GM18951 (cell line): ENCODE results near the gene QSOX2.

ENCODE experiments used
- POLR2A ChIP-seq: IDR thresholded peaks from 4 replicates; pipeline ENCODE4 v1.6.1; 2011; ENCODE audit warnings: mild to moderate bottlenecking; ENCODE audit not compliant: insufficient read length, insufficient read depth; ENCODE audit errors: extremely low read depth
- in situ Hi-C: fragments of 300-500 bp; cut with MboI; formaldehyde crosslinking; loops from one replicate; pipeline ENCODE4 v1.12.0; 2022; ENCODE audit warnings: low sequenced_read_pairs, mixed read lengths, inconsistent platforms; ENCODE audit not compliant: unreplicated experiment

The QSOX2 gene

DNA sequence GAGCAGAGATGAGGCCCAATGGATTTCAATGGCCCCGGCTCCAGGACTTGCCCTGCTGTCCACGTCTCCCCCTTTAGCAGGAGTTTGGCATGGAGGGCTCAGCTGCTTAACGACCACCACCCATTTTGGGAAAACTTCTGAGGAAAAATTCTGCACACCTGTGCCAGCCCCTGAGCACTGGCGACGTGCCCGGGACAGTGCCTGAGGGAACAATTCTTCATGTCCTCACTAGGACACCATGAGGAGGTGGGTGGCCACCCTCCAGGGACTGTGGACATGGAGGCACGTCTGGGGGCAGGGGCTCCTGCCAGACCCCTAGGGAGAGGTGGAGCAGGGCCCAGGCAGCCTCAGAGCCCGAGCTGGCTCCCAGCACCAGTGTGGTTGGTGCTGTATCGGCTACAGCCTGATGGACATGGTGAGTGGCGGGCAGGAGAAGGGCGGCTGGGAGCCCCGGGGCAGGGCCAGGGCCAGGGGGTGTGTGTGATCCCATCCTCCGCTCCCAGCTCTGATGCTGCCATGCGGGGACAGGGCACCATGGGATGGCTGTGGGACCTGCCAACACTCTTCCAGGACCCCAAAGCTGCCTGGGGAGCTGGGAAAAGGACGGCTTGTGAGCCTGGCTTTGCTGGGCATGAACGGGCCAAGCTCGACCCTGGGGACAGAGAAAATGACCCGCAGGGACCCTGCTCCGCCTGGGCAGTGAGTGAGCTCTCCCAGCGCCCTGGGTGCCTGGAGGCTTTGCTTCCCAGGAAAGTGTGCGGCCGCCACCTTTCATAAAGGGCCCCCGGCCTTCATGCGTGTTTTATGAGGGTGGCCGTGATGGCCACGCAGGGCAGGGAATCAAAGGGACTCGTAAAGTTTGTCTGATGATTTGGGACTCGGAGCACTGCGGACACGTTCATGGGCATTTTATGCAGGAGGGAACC is 3.6 kb upstream of the QSOX2 start:
- TF ChIP-seq POLR2A: no peak
- in situ Hi-C loops: no loop called here

DNA sequence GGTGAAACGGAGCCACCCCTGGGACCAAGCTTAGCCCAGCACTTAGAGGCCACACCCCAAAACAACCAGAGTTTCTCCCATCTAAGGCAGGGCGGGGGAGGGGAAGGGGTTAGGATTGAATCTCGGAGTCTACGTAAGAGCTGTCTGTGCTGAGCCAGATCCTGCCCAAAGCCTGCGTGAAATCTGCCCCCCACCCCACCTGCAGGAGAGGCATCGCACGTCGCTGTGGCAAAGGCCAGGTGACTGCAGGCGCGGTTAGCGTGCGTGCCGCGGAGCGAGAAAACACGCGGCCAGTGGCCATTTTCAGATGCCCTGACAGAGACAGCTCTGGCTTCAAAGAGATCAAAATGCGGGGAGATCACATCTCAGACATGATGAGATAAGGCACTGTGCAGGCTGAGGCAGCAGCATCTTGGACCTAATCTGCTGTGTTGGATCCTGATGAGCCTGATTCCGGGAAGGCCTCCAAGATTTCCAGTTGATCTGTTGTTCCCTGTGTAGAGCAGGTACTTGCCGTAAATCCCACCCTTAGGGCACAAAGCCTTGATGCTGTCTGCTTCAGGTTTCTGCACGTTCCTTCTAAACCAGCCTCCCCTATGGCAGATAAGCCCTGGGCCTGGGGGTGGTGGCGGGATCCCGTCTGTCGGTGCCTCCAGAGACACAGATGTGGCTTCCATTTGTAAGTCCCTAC is 2.5 kb upstream of the QSOX2 start:
- no peak for TF ChIP-seq POLR2A
- in situ Hi-C loops: no loop called here

DNA sequence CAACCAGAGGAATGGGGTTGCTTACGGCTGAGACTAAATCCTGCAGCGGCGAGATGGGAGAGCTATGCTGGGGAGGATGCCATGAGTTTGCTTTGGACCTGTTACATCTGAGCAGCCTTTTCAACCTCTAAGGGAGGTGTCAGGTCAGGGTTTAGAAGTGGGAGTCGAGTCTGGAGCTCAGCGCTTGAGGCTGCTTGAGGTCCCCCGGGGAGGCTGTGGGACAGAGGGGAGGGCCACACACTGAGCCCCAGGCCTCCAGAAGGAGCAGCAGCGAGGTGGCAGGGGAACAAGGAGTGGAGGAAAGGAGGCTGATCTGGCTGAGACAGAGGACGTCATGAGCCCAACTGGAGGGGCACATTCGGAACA is 1.9 kb upstream of the QSOX2 start:
- in situ Hi-C loops: no loop called here
- TF ChIP-seq POLR2A: no peak

DNA sequence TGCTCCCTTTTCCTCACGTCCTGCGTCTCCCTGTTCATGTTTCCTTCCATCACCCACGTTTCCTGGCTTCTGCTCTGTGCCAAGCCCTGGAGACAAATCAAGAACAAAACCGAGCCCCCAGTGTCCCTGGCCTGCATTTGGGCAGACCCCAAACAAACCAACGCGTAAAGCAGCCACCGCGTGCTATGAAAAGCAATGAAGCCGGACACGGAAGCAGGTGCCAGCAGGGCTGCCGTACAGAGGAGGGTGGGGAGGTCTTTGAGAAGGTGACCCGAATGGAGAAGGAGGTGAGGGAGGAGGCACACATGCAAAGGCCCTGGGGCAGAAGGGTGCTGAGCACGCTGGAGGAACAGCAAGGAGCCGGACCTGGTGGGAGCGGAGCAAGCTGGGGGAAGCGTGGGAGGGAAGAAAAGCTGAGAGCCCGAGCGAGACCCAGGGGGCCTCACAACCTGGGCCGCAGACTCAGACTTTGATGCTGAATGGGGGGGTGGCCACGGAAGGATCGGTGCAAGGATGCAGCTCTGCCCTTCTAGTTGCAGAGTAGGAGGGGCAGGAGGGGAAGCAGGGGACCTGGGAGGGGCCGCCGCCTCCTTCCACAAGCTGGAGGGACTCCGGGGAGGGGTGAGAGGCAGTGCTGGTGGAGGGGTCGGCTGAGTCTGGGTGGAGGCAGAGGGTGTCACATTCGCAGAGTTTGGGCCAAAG is 1.4 kb upstream of the QSOX2 start:
- no peak for TF ChIP-seq POLR2A
- in situ Hi-C loops: no loop called here

DNA sequence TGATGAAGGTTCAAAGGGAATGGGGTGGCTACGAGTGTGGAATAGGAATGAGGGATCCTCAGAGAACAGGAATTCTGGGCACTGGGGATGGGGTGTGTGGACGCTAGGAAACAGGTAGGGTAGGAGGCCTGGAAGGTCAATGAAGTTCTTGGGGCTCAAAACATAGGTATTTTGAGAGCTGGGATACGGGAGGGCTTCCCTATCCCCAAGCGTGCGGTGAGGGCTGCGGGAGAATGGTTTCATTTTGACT is 718 bp downstream of the QSOX2 start:
- no peak for TF ChIP-seq POLR2A
- in situ Hi-C loops: no loop called here

DNA sequence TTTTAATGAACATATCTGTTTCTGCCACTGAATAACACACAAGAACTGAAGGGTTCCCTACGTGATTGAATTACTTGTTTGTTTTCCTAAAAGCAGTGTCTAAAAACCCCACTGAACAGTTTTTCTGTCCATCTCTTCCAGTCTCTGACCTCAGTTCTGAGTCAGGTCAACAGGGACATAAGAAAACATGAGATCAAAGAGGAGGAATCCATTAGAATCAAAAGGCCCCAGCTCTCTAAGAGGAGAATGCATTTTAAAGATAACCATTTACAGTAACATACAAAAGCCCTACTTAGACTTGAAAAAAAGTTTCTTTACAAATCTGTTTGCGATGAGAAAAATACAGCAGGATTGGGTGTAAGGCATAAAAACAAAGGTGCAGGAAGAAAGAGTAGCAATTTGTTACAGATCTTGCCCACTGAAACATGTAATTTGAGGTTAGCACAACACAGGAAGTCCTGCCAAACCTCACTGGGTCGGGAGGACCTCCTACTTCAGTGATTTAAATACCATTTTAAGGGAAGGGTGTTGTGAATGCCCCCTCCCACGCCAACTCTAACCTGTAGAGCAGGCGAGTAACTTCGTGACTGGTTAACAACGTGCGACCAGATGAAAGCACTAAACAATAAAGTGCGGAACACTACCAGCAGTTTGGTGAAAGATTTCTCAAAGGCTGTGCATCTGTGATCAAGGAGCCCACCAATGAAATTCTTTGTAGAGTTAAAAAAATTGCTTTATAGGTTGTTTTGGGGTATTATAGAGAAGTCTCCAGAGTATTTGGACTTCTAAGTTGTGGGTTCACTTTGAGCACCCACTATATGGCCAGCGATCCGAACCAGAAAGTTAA is 1.3 kb downstream of the QSOX2 start:
- no peak for TF ChIP-seq POLR2A
- in situ Hi-C loops: no loop called here

DNA sequence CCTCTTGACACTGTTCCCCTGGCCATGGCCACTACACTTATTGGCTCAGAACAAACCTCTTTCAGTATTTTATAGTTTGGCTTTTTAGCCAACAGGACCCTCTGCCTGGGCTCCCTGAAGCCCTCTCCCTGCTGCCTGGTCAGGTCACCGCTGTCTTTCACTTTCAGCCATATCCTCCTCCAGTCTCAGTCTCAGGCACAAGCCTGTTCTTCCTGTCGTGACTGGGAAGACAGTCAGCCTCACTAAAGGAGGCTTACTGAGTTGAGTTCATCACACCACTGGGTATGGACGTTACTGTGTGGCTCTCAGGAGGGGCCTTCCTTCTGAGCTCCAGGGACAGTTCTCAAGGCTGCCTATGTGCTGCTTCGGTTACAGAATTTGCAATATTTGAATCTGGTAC is 2.0 kb downstream of the QSOX2 start:
- in situ Hi-C loops: no loop called here
- peak; percentile 31 for TF ChIP-seq POLR2A

DNA sequence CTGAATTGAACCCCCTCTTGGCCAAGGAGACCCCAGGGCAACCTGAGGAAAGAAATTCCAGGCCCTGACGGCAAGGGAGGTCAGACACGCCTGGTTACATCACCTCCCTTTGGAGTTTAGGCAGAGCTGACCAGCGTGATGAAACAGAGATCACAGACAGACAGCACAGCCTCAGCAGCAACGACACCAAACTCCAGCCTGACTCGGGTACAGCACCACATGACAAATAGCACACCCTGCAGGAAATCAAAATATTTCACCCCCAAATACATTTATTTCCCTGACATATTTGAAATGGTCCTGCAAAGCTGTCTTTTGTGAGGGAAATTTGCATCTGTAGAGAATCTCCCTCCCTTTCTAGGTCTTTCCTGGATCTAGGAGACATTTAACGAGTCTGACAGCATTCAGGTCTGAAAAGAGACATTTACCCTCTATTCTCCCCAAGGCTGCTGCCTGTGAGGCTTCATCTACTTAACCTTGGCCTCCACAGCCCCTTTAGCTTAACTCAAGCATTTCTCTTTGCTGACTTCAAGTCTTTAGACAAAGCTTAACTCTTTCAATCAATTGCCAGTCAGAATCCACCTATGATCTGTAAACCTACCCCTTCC is 2.6 kb downstream of the QSOX2 start:
- TF ChIP-seq POLR2A: no peak
- in situ Hi-C loops: no loop called here

DNA sequence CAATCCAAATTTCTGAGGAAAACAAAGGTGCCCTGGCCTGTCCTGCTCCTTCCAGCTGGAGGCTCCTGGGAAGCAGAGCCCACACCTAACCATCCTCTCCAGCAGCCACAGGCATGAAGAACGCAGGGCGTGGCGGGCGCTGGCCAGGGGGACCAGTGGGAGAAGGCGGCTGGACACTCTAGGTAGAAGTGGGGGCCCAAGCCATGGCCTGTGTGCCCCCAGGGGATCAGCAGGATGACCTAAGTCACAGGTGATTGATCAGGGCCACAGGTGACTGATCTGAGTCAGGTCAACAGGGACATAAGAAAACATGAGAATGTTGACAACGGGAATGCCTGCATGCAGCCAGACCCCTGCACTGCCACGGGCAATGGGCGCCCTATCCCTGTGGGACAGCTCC is 3.4 kb downstream of the QSOX2 start:
- TF ChIP-seq POLR2A: no peak

DNA sequence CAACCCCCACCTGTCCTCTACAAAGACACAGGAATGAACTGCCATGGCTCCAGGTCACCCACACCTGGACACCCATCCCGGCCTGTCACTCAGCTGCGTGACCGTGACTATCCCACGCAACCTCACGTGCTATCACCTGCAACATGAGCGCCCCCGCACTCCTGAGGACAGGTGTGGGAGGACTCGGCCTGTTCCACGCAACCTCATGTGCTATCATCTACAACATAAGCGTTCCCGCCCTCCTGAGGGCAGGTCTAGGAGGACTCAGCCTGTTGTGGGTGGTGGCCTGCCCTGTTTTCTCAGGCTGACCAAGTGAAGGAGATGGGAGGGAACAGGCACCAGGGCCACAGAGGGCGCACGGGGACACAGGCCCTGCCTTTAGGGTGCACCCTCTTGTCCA is 4.1 kb downstream of the QSOX2 start:
- no peak for TF ChIP-seq POLR2A
- in situ Hi-C loops: no loop called here

More for the DNA sequence above, 3.4 kb downstream of the QSOX2 start:
- in situ Hi-C loops: no loop called here

DNA sequence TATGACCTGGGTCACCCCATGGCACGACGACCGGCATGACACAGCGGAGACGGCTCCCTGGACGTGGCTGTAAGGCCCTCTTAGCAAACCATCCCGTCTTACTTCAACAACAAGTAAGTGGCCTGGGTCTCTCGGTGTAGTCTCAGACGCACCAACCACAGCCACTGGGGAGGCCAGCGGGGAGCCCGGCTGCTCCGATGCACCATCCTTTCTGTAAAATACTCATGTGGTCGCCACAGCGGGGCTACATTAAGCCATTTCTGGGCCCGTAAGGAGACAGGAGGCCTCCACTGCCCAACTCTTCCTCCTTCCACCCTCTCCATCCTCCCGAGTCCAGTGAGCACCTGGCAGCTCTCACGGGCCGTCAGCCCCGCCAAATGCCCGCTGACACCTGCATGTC is 4.7 kb downstream of the QSOX2 start:
- TF ChIP-seq POLR2A: no peak
- in situ Hi-C loops: no loop called here

DNA sequence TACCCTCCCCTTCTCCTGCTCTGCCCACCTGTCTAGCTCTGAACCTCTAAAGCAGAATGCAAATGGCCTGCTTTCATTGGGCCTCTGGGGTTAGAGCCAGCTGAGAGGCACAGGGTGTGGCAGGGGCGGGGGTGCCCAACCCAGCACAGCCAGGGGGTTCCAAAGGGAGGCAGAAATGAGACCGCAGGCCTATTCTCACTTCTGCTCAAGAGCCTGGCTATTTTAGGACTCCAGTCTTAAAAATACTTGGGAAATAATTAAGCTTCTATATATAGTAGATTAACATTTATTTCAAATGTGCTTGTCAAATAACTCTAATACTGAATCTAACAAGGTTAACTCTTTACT is 5.7 kb downstream of the QSOX2 start:
- no peak for TF ChIP-seq POLR2A
- in situ Hi-C loops: no loop called here

DNA sequence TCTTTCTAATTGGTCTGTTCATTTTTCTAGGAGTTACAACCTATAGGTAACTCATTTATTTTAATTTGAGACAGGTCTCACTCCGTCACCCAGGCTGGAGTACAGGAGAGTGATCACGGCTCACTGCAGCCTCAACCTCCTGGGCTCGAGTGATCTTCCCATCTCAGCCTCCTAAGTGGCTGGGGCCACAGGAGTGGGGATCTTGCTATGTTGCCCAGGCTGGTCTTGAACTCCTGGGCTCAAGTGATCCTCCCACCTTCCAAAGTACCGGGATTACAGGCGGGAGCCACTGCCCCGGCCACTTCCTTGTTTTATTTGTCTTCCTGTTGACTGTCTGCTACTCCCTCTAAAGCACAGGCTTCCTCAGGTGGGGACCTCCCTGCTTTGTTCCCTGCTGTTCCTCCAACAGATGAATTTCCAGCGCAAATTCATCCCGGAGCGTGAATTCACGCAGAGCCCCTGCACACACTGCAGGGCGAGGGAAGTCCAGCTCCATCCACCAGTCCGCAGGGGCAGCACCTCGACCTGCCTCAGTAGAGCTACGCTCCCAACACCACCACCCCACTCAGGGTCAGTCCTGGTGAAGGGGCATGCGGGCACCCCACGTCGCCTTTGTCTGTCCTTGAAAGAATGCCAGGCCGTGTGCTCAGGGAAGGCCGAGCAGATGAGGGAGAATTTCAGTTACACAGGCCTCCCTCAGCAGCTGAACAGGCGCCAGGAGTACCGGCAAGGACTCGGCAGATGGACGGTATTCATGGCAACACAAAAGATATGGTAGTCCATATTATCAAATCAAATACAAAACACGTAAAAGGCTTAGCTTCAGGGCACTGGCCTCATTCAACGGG is 6.3 kb downstream of the QSOX2 start:
- in situ Hi-C loops: no loop called here
- no peak for TF ChIP-seq POLR2A
